HEK293 (cell line): ENCODE results near the gene PALD1.

Experiments
- CTCF ChIA-PET: fragments of 350-600 bp; formaldehyde crosslinking; extraction: SDS; loops from one replicate; lab custom pipeline; 2021; ENCODE audit warnings: antibody characterized with exemption; lab: Yijun Ruan, JAX
- POLR2A ChIA-PET: fragments of 300-600 bp; formaldehyde crosslinking; extraction: SDS; loops from one replicate; lab custom pipeline; 2020; ENCODE audit warnings: antibody characterized with exemption, inconsistent platforms; lab: Yijun Ruan, JAX
- H3K27ac ChIP-seq: fragments of 200-500 bp; sonication (Bioruptor generic); 2 replicates; pipeline ENCODE4 v1.5.1; 2014; ENCODE audit warnings: low read depth, low read length, control low read depth, inconsistent platforms; ENCODE audit errors: extremely low read depth
- H3K36me3 ChIP-seq, 2 experiments: fragments of 200-500 bp in 1 of 2; sonication (Bioruptor generic) in 1 of 2; 1 replicate in 1 of 2; 2 replicates in 1 of 2; pipeline ENCODE4 v1.5.1; 2014 to 2017; ENCODE audit warnings: inconsistent platforms in 2 of 2, low read length in 2 of 2; ENCODE audit not compliant: control insufficient read depth in 2 of 2, insufficient read depth in 1 of 2
- H3K4me1 ChIP-seq: fragments of 200-500 bp; sonication (Bioruptor generic); 2 replicates; pipeline ENCODE4 v1.5.1; 2014; ENCODE audit warnings: mild to moderate bottlenecking, low read length, inconsistent platforms; ENCODE audit not compliant: control insufficient read depth, insufficient read depth
- H3K4me3 ChIP-seq: 2 replicates; pipeline ENCODE4 v1.5.1; 2011; ENCODE audit warnings: low read depth, mild to moderate bottlenecking, control low read depth, low read length, moderate library complexity
- H3K9me3 ChIP-seq: fragments of 200-500 bp; sonication (Bioruptor generic); 2 replicates; pipeline ENCODE4 v1.5.1; 2014; ENCODE audit warnings: low read depth, low read length, inconsistent platforms; ENCODE audit not compliant: control insufficient read depth, insufficient read depth
- GLIS1 ChIP-seq: fragments of 450-650 bp; formaldehyde crosslinking; IDR thresholded peaks from 2 replicates; pipeline ENCODE4 v1.5.1; 2016; ENCODE audit warnings: missing biosample characterization, missing genetic modification characterization
- HIC1 ChIP-seq: fragments of 450-650 bp; formaldehyde crosslinking; IDR thresholded peaks from 2 replicates; pipeline ENCODE4 v1.5.1; 2016; ENCODE audit warnings: missing biosample characterization, missing genetic modification characterization
- HOXC10 ChIP-seq: sonication (generic); formaldehyde crosslinking; IDR thresholded peaks from 2 replicates; pipeline ENCODE4 v1.8.1; 2023; ENCODE audit warnings: mild to moderate bottlenecking, missing genetic modification reagents
- INSM2 ChIP-seq: fragments of 450-650 bp; formaldehyde crosslinking; IDR thresholded peaks from 2 replicates; pipeline ENCODE4 v1.5.1; 2016; ENCODE audit warnings: missing biosample characterization, missing genetic modification characterization
- KLF8 ChIP-seq: fragments of 450-650 bp; formaldehyde crosslinking; IDR thresholded peaks from 2 replicates; pipeline ENCODE4 v1.5.1; 2016; ENCODE audit warnings: missing biosample characterization, missing genetic modification characterization
- OVOL3 ChIP-seq: fragments of 450-650 bp; formaldehyde crosslinking; IDR thresholded peaks from 2 replicates; pipeline ENCODE4 v1.5.1; 2016; ENCODE audit warnings: missing biosample characterization, missing genetic modification characterization
- RBAK ChIP-seq: fragments of 450-650 bp; formaldehyde crosslinking; IDR thresholded peaks from 2 replicates; pipeline ENCODE4 v1.5.1; 2016; ENCODE audit warnings: missing biosample characterization, missing genetic modification characterization
- TCF7L2 ChIP-seq: IDR thresholded peaks from 2 replicates; pipeline ENCODE4 v1.6.1; 2011; ENCODE audit warnings: low read depth, mild to moderate bottlenecking, inconsistent platforms, low read length, moderate library complexity, borderline replicate concordance
- ZBTB26 ChIP-seq: fragments of 450-650 bp; formaldehyde crosslinking; optimal IDR thresholded peaks from 2 replicates; pipeline ENCODE3; 2016; ENCODE audit warnings: missing biosample characterization, mild to moderate bottlenecking, missing genetic modification characterization
- ZNF169 ChIP-seq: fragments of 450-650 bp; formaldehyde crosslinking; IDR thresholded peaks from 2 replicates; pipeline ENCODE4 v1.5.1; 2016; ENCODE audit warnings: missing biosample characterization, missing genetic modification characterization
- ZNF248 ChIP-seq: fragments of 450-650 bp; formaldehyde crosslinking; IDR thresholded peaks from 2 replicates; pipeline ENCODE4 v1.5.1; 2017; ENCODE audit warnings: missing biosample characterization, missing genetic modification characterization
- ZNF449 ChIP-seq: fragments of 450-650 bp; formaldehyde crosslinking; IDR thresholded peaks from 2 replicates; pipeline ENCODE4 v1.5.1; 2017; ENCODE audit warnings: missing biosample characterization, mild to moderate bottlenecking, missing genetic modification characterization, moderate library complexity
- ZNF473 ChIP-seq: fragments of 450-650 bp; formaldehyde crosslinking; IDR thresholded peaks from 2 replicates; pipeline ENCODE4 v1.5.1; 2017; ENCODE audit warnings: missing biosample characterization, missing genetic modification characterization
- ZNF555 ChIP-seq: fragments of 450-650 bp; formaldehyde crosslinking; conservative IDR thresholded peaks from 2 replicates; pipeline ENCODE4 v1.5.1; 2017; ENCODE audit warnings: missing biosample characterization, mild to moderate bottlenecking, missing genetic modification characterization, inconsistent platforms
- ZNF571 ChIP-seq: fragments of 450-650 bp; formaldehyde crosslinking; IDR thresholded peaks from 2 replicates; pipeline ENCODE4 v1.5.0; 2017; ENCODE audit warnings: missing biosample characterization, missing genetic modification characterization
- ZNF664 ChIP-seq: fragments of 450-650 bp; formaldehyde crosslinking; IDR thresholded peaks from 2 replicates; pipeline ENCODE4 v1.5.1; 2016; ENCODE audit warnings: missing biosample characterization, missing genetic modification characterization
- ZNF792 ChIP-seq: fragments of 450-650 bp; formaldehyde crosslinking; IDR thresholded peaks from 2 replicates; pipeline ENCODE4 v1.5.1; 2016; ENCODE audit warnings: missing biosample characterization, missing genetic modification characterization

Gene PALD1

GRCh38 chr10:70462349-70462984, 16.1 kb upstream of the PALD1 start (continued):
- TF ChIP-seq HIC1 (tag by site-specific recombination), result peak; percentile 85
- no peak for TF ChIP-seq ZNF169

GRCh38 chr10:70465278-70465677, 13.3 kb upstream of the PALD1 start:
- CTCF ChIA-PET, result interaction anchor here (0.5 to 1.2 kb wide), 3 partner anchors 67 to 460 kb away, joined by 4 to 6 read pairs (median 5); no protein-coding TSS in a partner anchor
- TF ChIP-seq RBAK (tag by site-specific recombination) (no peak), ZNF664 (tag by site-specific recombination) (peak; percentile 95)
- Histone ChIP-seq H3K36me3 (no peaks in the 10 kb centered on the region), H3K9me3 (no peaks in the 10 kb centered on the region), H3K27ac (no peak overlapping the region), H3K4me3 (no peak overlapping the region), H3K4me1 (no peaks in the 10 kb centered on the region)
- POLR2A ChIA-PET, result no interaction called here

GRCh38 chr10:70465832-70466231, 12.7 kb upstream of the PALD1 start:
- Histone ChIP-seq H3K4me3 (no peak overlapping the region), H3K9me3 (no peaks in the 10 kb centered on the region), H3K4me1 (no peaks in the 10 kb centered on the region), H3K36me3 (no peaks in the 10 kb centered on the region), H3K27ac (no peak overlapping the region)
- ChIA-PET CTCF (interaction anchor here (0.6 to 1.2 kb wide), 4 partner anchors 66 to 756 kb away, joined by 3 to 5 read pairs (median 4); no protein-coding TSS in a partner anchor), POLR2A (no interaction called here)
- TF ChIP-seq ZNF473 (tag by site-specific recombination), result no peak
- TF ChIP-seq ZNF571 (tag by site-specific recombination), result no peak
- no peak for TF ChIP-seq OVOL3 (tag by site-specific recombination)
- no peak for TF ChIP-seq TCF7L2
- TF ChIP-seq ZNF555 (tag by site-specific recombination), result no peak

- CTCF ChIA-PET, result interaction anchor here (0.9 kb wide), 1 partner anchor 11 kb away, joined by 3 read pairs; no protein-coding TSS in a partner anchor
- no peaks in the 10 kb centered on the region for H3K4me1 ChIP-seq
- H3K4me3 ChIP-seq, result no peak overlapping the region
- POLR2A ChIA-PET, result no interaction called here
- H3K27ac ChIP-seq, result no peak overlapping the region
- no peak for TF ChIP-seq INSM2 (tag by site-specific recombination)
- TF ChIP-seq ZNF248 (tag by site-specific recombination), result no peak
- no peak for TF ChIP-seq KLF8 (tag by site-specific recombination)
- TF ChIP-seq GLIS1 (tag by site-specific recombination), result peak; percentile 83
- no peak for TF ChIP-seq ZBTB26 (tag by site-specific recombination)
- no peak for TF ChIP-seq HOXC10
- TF ChIP-seq ZNF792 (tag by site-specific recombination), result no peak
- TF ChIP-seq ZNF449, result no peak
- TF ChIP-seq, all 188 proteins: peak for 1
- Histone ChIP-seq H3K36me3 (no peaks in the 10 kb centered on the region), H3K9me3 (no peaks in the 10 kb centered on the region)
These were observed 11.6 kb upstream of the PALD1 start for GRCh38 chr10:70466951-70467350.
